Activated CD8-positive, alpha-beta memory T cell treated with anti-CD3 and anti-CD28 coated beads, Interleukin-2, amount 10 ng/mL, durations not matched to agents 7 days and 5 days (primary cell): ENCODE data around the gene STUM. TPM values are rescaled to one million over a fixed set of nuclear protein-coding genes. Genes with fewer than 3 reads are reported as not detected.
A peak's percentile ranks its signal among the peaks of the same experiment; 100 is the strongest.

Source experiments
- ATAC-seq: fragments of 150-1000 bp; cut with Tn5 transposase; one replicate; pipeline ENCODE4 v1.10.0; 2021; ENCODE audit warnings: moderate library complexity
- CTCF ChIA-PET: fragments of 350-600 bp; sonication (Branson Sonifier 250); formaldehyde crosslinking; loops from one replicate; lab custom pipeline; 2021; ENCODE audit warnings: antibody characterized with exemption; lab: Charles Lee
- DNase-seq: peaks from one replicate; pipeline ENCODE4 v3.0.0-alpha.2; 2020
- H3K27ac Mint-ChIP-seq: one replicate; pipeline ENCODE4 v1.8.0; 2021; ENCODE audit warnings: mild to moderate bottlenecking, mixed read lengths
- H3K27me3 Mint-ChIP-seq: one replicate; pipeline ENCODE4 v1.8.0; 2021; ENCODE audit warnings: mixed read lengths
- H3K36me3 Mint-ChIP-seq: one replicate; pipeline ENCODE4 v1.8.0; 2021; ENCODE audit warnings: mild to moderate bottlenecking, mixed read lengths
- H3K4me1 Mint-ChIP-seq: one replicate; pipeline ENCODE4 v1.8.0; 2021; ENCODE audit warnings: mixed read lengths
- H3K4me3 Mint-ChIP-seq: one replicate; pipeline ENCODE4 v1.8.0; 2021; ENCODE audit warnings: mild to moderate bottlenecking, moderate library complexity, mixed read lengths
- H3K9me3 Mint-ChIP-seq: one replicate; pipeline ENCODE4 v1.8.0; 2022; ENCODE audit warnings: low read depth, mixed read lengths
- total RNA-seq, 2 experiments: library from RNA; stranded (reverse); gene quantifications; one replicate each; pipeline ENCODE4 v1.2.3, GENCODE V29; 2021

STUM gene
- total RNA-seq, 2 experiments from 2014 or later: not detected

DNA sequence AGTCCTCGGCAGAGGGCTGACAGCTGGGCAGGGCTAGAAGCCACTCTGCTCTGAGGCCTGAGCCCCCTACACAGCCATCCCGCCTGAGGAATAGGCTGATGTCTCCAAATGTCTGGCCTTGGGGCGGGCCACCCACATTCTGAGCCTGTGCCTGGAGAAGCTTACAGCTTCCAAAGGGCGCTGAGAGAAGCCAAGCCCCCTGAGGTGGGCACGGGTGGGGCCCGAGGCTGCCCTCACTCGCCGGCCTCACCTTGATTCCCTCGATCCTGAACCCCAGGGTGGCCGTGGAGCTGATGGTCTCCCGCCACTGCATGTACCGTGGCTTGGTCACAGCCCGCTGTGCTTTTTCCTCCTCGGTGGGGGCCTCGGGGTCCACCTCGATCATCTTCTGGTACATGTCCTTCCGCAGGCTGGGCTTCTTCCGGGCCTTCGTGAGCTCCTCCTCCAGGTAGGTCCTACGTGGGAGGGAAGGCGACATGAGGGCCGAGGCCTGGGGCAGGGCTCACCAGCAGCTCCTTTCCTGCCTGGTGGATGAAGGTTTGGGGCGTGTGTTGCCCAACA lies 93.2 kb downstream of the STUM start:
- CTCF ChIA-PET: interaction anchor here (0.7 to 3.7 kb wide), 9 partner anchors 8 to 95 kb away, joined by 3 to 16 read pairs (median 3); no protein-coding TSS in a partner anchor
- no peak for ATAC-seq
- peaks cover 40% of the 10 kb centered on the region for H3K4me1 Mint-ChIP-seq
- H3K27me3 Mint-ChIP-seq: no peaks in the 10 kb centered on the region
- DNase-seq: no peak
- no peak overlapping the region for H3K27ac Mint-ChIP-seq
- H3K9me3 Mint-ChIP-seq: no peaks in the 10 kb centered on the region
- H3K4me3 Mint-ChIP-seq: no peak overlapping the region
- peaks cover 12% of the 10 kb centered on the region for H3K36me3 Mint-ChIP-seq

DNA sequence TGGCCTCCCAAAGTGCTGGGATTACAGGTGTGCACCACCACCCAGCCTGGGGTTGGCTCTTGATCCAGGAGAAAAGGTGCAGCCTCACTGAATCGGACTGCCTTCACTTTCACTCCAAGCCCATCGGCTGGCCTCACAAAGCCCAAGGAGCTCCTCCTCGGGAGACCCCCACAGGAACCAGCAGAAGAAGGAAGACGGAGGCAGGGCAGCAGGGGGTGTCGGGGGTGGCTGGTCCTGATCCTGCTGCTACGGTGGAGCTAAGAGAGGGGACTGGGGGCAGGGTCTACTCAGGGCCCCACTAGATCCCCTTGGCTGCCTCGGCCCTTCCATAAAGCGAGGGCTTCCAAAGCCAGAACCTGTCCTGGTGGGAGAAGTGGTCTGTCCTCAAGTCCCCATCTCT lies 93.9 kb downstream of the STUM start:
- no peaks in the 10 kb centered on the region for H3K27me3 Mint-ChIP-seq
- H3K27ac Mint-ChIP-seq: peak overlapping the region; percentile 28
- no peak for DNase-seq
- H3K9me3 Mint-ChIP-seq: no peaks in the 10 kb centered on the region
- no peak for ATAC-seq
- peaks cover 39% of the 10 kb centered on the region for H3K4me1 Mint-ChIP-seq
- no peak overlapping the region for H3K4me3 Mint-ChIP-seq
- CTCF ChIA-PET: interaction anchor here (0.9 to 3.7 kb wide), 5 partner anchors 9 to 186 kb away, joined by 3 to 16 read pairs (median 8); no protein-coding TSS in a partner anchor
- H3K36me3 Mint-ChIP-seq: peaks cover 12% of the 10 kb centered on the region

DNA sequence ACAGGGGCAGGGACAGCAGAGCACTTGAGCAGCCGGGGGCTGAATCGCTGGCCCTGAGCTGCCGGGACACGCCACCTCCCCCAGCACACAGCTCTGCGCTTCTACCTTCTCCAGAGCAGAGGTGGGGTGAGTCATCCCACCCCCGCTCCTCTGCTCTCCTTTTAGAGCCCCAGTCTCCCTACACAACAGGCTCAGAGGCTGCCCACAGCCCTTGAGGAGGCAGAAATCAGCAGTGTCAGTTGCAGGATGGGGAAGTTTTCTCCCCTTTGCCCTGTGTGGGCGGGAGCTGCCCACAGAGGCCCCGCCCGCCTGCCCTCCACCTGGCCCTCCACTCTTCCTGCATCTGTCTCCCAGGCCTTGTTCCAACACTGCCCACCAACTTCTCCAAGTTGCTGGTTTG lies 94.6 kb downstream of the STUM start:
- no peak overlapping the region for H3K4me3 Mint-ChIP-seq
- DNase-seq: peak; percentile 71
- peaks cover 39% of the 10 kb centered on the region for H3K4me1 Mint-ChIP-seq
- H3K27ac Mint-ChIP-seq: peak overlapping the region; percentile 82
- H3K27me3 Mint-ChIP-seq: no peaks in the 10 kb centered on the region
- H3K9me3 Mint-ChIP-seq: no peaks in the 10 kb centered on the region
- peak; percentile 75 for ATAC-seq
- peaks cover 16% of the 10 kb centered on the region for H3K36me3 Mint-ChIP-seq
- CTCF ChIA-PET: interaction anchor here (1.1 to 3.7 kb wide), 6 partner anchors 10 to 185 kb away, joined by 3 to 16 read pairs (median 6); partner anchors contain the start of gene ITPKB

DNA sequence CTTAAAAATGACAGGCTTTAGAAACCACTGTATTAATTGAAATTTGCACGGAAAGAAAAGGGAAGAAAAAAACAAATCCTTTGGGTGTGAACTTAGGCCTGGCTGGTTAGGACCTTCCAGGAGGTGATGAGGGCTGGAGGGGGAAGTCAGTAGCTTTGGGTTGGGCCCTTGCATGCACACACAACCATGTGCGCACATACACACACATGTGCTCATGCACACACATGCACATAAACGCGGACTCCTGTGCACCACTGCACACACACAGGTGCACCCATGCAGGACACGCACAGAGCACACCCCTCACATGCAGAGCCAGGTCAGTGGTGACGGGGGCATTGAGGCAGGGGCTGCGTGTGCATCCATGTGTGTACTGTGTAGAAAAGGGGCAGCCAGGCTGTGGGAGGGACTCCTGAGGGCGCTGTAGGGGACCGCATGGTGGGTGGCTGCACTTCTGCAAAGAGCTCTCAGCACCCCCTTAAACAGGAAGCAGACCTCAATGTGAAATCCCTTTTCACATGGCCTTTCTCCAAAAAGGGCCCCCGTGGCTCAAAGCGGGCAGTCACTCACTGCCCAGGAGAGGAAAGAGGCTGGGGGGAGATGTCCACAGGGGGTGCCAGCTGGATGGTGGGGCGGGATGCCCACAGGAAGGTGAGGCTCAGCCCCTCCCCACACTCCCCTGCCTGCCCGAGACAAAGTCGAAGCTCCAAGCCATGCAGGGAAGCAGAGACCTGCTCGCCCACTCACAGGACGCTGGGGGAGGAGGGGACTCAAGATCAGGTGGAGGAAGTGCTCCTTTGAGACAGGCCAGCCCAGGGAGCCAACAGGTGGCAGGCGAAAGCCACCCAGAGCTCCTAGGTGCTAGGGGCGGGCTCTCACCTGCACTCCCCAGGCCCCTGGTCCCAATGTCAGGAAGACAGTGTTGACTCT lies 95.3 kb downstream of the STUM start:
- H3K27ac Mint-ChIP-seq: peak overlapping the region; percentile 82
- CTCF ChIA-PET: interaction anchor here (0.9 to 3.7 kb wide), 16 partner anchors 9 to 186 kb away, joined by 3 to 16 read pairs (median 4); partner anchors contain the start of gene ITPKB
- ATAC-seq (peak; percentile 34), DNase-seq (peak; percentile 60)
- no peak overlapping the region for H3K4me3 Mint-ChIP-seq
- H3K36me3 Mint-ChIP-seq: peaks cover 21% of the 10 kb centered on the region
- H3K9me3 Mint-ChIP-seq: no peaks in the 10 kb centered on the region
- peaks cover 39% of the 10 kb centered on the region for H3K4me1 Mint-ChIP-seq
- no peaks in the 10 kb centered on the region for H3K27me3 Mint-ChIP-seq

DNA sequence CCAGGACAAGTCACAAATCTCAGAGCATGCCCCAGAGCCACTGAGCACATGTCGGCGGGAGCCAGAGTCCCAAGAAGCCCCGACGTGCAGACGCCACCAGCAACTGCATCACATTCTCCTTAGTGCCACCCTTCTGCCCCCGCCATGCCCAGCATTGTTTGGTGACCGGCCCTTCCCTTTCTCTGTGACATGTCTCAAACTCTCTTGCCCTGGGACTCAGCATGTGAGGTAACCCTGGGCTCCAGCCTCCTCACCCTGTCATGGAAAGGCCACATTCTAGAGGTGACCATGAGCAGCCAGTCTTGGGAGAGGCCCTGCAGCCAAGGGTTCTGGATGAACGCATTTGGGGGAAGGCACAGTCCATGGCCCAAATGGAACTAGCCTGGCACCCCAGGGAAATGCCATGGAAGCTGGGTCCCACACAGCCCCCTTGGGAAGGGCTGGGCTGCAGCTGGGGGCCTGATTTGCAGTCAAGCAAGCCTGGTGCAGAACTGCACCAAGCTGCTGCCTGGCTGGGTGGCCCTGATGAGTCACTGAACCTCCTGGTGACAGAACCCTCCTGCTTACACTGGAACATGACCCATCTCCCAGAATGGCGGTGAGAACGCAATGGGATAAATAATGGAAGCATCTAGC lies 96.1 kb downstream of the STUM start:
- Mint-ChIP-seq H3K36me3 (peaks cover 25% of the 10 kb centered on the region), H3K27me3 (no peaks in the 10 kb centered on the region), H3K9me3 (no peaks in the 10 kb centered on the region), H3K4me1 (peaks cover 43% of the 10 kb centered on the region), H3K27ac (peak overlapping the region; percentile 82), H3K4me3 (no peak overlapping the region)
- DNase-seq (no peak), ATAC-seq (no peak)
- CTCF ChIA-PET: interaction anchor here (0.9 to 1.9 kb wide), 12 partner anchors 9 to 185 kb away, joined by 3 to 8 read pairs (median 3); partner anchors contain the start of gene ITPKB

DNA sequence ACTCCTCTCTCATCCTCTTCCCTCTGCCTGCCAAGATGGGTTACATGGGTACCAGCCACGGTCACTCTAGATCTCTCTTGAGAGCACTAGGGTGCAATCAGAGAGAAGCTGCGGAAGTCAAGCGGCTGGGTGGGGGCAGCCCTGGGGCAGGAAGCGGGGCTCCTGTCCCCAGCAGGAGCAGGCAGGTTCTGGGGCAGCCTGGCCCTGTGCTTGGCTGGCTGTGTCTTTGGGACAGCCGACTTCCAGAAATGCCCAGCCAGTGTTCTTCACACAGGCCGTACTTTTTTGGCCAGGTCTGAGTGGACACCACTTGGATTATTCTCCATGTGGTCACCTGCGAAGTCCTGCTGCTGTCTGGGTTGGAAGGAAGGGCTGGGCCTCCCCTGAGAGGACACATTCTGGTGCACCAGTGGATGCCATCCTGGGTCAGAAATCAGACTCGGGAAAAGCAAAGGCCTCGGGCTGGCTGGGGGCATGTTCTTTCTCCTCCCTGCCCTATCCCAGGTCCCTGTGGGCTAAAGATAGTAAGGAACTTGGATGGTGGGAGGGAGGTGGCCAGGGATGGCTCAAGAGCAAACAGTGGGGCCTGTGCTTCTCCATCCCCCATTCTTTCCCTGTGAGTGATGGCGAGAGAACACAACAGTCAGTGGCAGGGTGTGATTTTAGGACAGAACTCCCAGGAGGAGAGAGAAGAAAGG lies 96.9 kb downstream of the STUM start:
- CTCF ChIA-PET: interaction anchor here (1.2 to 1.9 kb wide), 5 partner anchors 12 to 184 kb away, joined by 3 to 8 read pairs (median 4); no protein-coding TSS in a partner anchor
- Mint-ChIP-seq H3K27me3 (no peaks in the 10 kb centered on the region), H3K27ac (peak overlapping the region; percentile 70), H3K9me3 (no peaks in the 10 kb centered on the region), H3K4me1 (peaks cover 50% of the 10 kb centered on the region), H3K36me3 (peaks cover 25% of the 10 kb centered on the region), H3K4me3 (no peak overlapping the region)
- ATAC-seq (peak; percentile 23), DNase-seq (no peak)

DNA sequence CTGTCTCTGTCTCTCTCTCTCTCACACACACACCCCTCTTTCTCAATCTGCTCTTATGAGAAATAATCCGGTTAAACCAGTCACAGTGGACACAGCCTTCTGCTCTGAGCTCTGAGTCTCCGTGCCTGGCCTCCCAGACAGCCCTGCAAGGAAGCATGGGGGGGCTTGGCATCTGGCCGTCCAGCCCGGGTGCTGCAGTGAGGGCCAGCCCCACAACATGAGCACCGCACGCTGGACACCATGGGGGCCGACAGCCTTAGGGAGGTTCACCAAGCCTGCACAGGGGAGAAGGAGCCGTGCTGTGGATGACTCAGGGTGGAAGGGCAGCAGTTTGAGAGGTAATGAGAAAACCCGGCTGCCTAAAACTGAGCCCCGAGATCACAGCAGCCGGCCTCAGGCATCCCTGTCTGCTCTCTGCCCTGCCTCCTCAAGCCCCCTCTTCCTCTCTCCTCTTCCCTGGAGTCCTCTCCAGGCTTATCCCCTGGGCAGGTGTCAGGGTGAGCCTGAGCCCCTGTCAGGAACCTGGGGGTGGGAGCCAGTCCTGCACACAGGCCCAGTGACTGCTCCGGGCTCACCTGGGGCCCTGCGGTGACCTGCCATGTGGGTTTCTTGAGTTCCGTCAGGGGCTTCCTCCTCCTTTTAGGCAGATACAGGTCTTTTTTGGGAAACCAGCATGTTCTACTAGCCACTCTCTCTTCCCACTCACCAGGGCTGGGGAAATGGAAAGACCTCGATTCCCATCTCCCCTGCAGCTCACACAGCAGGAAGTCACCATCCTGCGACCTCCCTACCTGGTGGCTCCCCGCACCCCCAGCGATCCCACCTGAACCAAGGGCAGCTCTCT lies 97.7 kb downstream of the STUM start:
- no peak overlapping the region for H3K27ac Mint-ChIP-seq
- DNase-seq (no peak), ATAC-seq (no peak)
- peaks cover 54% of the 10 kb centered on the region for H3K4me1 Mint-ChIP-seq
- H3K36me3 Mint-ChIP-seq: peaks cover 23% of the 10 kb centered on the region
- CTCF ChIA-PET: interaction anchor here (1.3 to 1.6 kb wide), 3 partner anchors 11 to 20 kb away, joined by 3 to 5 read pairs (median 3); no protein-coding TSS in a partner anchor
- H3K9me3 Mint-ChIP-seq: no peaks in the 10 kb centered on the region
- H3K4me3 Mint-ChIP-seq: no peak overlapping the region
- no peaks in the 10 kb centered on the region for H3K27me3 Mint-ChIP-seq

DNA sequence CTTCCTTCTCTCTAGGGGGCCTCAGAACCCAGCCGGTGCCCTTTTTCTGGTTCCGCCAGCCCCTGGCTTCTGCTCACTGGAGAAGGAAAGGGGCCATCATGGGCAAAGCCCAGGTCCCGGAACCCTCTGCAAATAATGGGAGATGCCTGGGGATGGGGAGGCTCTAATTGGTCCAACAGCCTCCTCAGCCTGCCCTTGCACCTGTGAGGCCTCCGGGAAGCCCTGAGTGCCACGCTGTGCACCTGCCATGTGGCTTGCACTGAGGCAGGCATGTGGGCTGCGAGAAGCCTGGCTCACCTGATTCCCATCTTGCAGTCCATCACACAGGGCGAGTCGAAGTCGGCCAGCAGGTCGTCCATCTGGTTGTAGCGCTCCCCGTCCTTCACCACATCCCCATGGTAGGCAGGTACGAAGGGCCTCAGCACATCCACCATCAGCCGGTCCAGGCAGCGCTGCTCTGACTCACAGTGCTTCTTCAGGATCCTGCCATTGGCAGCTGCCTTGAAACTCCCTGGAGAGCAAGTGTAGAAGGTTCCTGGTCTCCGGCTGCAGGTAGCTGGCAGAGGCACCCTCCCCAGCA lies 98.4 kb downstream of the STUM start:
- H3K27ac Mint-ChIP-seq: no peak overlapping the region
- H3K27me3 Mint-ChIP-seq: no peaks in the 10 kb centered on the region
- DNase-seq: no peak
- peaks cover 22% of the 10 kb centered on the region for H3K36me3 Mint-ChIP-seq
- CTCF ChIA-PET: interaction anchor here (1.3 kb wide), 1 partner anchor 15 kb away, joined by 3 read pairs; no protein-coding TSS in a partner anchor
- peaks cover 54% of the 10 kb centered on the region for H3K4me1 Mint-ChIP-seq
- no peak overlapping the region for H3K4me3 Mint-ChIP-seq
- no peaks in the 10 kb centered on the region for H3K9me3 Mint-ChIP-seq
- ATAC-seq: no peak

DNA sequence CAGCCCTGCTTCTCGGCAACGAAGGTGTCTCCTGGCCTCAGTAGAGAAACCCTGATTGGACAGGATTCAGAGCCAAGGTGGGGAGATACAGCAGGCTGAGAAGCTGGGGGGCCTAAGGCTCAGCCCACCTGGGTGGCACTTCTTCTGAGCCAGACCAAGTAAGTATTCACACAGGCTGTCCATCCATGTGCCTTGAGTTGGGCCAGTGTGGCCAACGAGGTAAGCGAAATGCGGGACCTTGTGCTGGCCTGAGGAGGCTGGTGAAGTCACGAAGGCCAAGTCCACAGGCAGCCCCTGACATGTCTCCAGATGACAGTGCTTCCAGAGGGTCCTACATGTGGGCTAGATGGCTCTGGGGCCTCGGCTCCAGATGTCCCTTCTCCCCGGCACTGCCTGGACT lies 99.2 kb downstream of the STUM start:
- Mint-ChIP-seq H3K27me3 (no peaks in the 10 kb centered on the region), H3K9me3 (no peaks in the 10 kb centered on the region), H3K36me3 (peaks cover 21% of the 10 kb centered on the region), H3K4me1 (peaks cover 55% of the 10 kb centered on the region), H3K4me3 (no peak overlapping the region), H3K27ac (no peak overlapping the region)
- DNase-seq (no peak), ATAC-seq (no peak)
- CTCF ChIA-PET: interaction anchor here (1.3 to 2.9 kb wide), 2 partner anchors 14 to 181 kb away, joined by 3 to 10 read pairs; no protein-coding TSS in a partner anchor

DNA sequence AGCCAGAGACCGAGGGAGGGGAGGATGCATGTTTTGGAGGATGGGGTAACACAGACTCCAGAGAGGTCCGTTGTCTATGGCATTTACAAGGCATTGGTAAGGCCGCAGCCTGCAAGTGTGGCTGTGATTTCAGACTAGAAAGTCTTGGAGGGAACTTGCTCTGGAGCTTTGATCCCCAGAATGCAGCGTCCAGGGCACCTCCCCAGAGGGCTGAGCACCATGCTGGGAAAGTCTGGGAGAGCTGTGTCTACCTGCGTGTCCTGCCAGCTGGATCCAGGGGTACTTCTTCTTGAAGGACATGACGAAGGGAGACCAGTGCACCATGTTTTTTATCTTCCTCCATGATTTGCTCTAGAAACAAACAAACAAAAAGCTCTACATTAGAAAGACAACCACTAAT lies 99.9 kb downstream of the STUM start:
- Mint-ChIP-seq H3K9me3 (no peaks in the 10 kb centered on the region), H3K4me3 (no peak overlapping the region)

DNA sequence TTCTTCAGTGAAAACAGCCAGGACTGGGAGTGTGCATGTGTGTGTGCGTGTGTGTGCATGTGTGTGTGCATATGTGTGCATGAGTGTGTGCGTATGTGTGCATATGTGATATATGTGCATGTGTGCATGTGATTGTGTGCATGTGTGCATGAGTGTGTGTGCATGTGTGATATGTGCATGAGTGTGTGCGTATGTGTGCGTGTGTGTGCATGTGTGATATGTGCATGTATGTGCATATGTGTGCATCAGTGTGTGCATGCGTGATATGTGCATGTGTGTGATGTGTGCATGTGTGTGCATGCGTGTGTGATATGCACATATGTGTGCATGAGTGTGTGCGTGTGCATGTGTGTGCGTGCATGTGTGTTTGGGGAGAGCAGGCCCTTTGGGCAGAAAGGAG lies 100.7 kb downstream of the STUM start:
- ATAC-seq: no peak
- H3K4me1 Mint-ChIP-seq: peaks cover 55% of the 10 kb centered on the region
- CTCF ChIA-PET: interaction anchor here (0.9 to 2.9 kb wide), 7 partner anchors 13 to 179 kb away, joined by 3 to 12 read pairs (median 5); no protein-coding TSS in a partner anchor
- H3K27me3 Mint-ChIP-seq: no peaks in the 10 kb centered on the region
- H3K4me3 Mint-ChIP-seq: no peak overlapping the region
- peaks cover 20% of the 10 kb centered on the region for H3K36me3 Mint-ChIP-seq
- no peaks in the 10 kb centered on the region for H3K9me3 Mint-ChIP-seq
- H3K27ac Mint-ChIP-seq: peak overlapping the region; percentile 54
- DNase-seq: no peak

More for the DNA sequence above, 99.9 kb downstream of the STUM start:
- CTCF ChIA-PET: interaction anchor here (0.7 to 2.9 kb wide), 5 partner anchors 13 to 180 kb away, joined by 3 to 12 read pairs (median 3); no protein-coding TSS in a partner anchor
- H3K4me1 Mint-ChIP-seq: peaks cover 55% of the 10 kb centered on the region
- no peak for ATAC-seq
- H3K27ac Mint-ChIP-seq: no peak overlapping the region
- no peaks in the 10 kb centered on the region for H3K27me3 Mint-ChIP-seq
- H3K36me3 Mint-ChIP-seq: peaks cover 20% of the 10 kb centered on the region
- no peak for DNase-seq
